Measurements from ENCODE around the gene SNX32. TPM values are rescaled to one million over a fixed set of nuclear protein-coding genes. Genes with fewer than 3 reads are reported as not detected.

SNX32 gene
- total and polyA plus RNA-seq, 2 experiments from 2014 or later = 5.9 to 13.2 TPM

- peaks cover 87% of the 10 kb centered on the region for H3K27me3 ChIP-seq
- no peaks in the 10 kb centered on the region for H3K4me1 ChIP-seq (ENCODE audit: low read depth)
- H3K27ac ChIP-seq = no peak within 1 kb of the TSS
- H3K4me3 ChIP-seq = peak within 1 kb of the TSS; percentile 35
- peak; percentile 78 to 96 for DNase-seq (ENCODE audit: low read depth in 1 of 2, low spot score in 1 of 2)
- H3K36me3 ChIP-seq = no peaks in the 10 kb centered on the region
- TF ChIP-seq, protein P1, sequence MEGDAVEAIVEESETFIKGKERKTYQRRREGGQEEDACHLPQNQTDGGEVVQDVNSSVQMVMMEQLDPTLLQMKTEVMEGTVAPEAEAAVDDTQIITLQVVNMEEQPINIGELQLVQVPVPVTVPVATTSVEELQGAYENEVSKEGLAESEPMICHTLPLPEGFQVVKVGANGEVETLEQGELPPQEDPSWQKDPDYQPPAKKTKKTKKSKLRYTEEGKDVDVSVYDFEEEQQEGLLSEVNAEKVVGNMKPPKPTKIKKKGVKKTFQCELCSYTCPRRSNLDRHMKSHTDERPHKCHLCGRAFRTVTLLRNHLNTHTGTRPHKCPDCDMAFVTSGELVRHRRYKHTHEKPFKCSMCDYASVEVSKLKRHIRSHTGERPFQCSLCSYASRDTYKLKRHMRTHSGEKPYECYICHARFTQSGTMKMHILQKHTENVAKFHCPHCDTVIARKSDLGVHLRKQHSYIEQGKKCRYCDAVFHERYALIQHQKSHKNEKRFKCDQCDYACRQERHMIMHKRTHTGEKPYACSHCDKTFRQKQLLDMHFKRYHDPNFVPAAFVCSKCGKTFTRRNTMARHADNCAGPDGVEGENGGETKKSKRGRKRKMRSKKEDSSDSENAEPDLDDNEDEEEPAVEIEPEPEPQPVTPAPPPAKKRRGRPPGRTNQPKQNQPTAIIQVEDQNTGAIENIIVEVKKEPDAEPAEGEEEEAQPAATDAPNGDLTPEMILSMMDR (IDR thresholded peaks at IDR 0.05; ENCODE audit: low read depth, low read length) = no peak
- no peaks in the 10 kb centered on the region for H3K9me3 ChIP-seq (ENCODE audit: low read depth)
Observed at GRCh38 chr11:65900125-65900898, 66.5 kb downstream of the SNX32 start, which contains the start of gene FOSL1. TSS of gene FOSL1 (minus strand) at chr11:65900388. CDS start at chr11:65900339, 49 bp downstream.

GRCh38 chr11:65900899-65901180 is 67.1 kb downstream of the SNX32 start:
- Histone ChIP-seq H3K9me3 (ENCODE audit: low read depth) (no peaks in the 10 kb centered on the region), H3K4me3 (peak overlapping the region; percentile 35), H3K4me1 (ENCODE audit: low read depth) (no peaks in the 10 kb centered on the region), H3K36me3 (no peaks in the 10 kb centered on the region), H3K27me3 (peaks cover 87% of the 10 kb centered on the region), H3K27ac (no peak overlapping the region)
- no peak for DNase-seq (ENCODE audit: low read depth in 1 of 2, low spot score in 1 of 2)
- TF ChIP-seq, protein P1 (IDR thresholded peaks at IDR 0.05; ENCODE audit: low read depth, low read length) = no peak

- peaks cover 84% of the 10 kb centered on the region for H3K27me3 ChIP-seq
- H3K27ac ChIP-seq = no peak overlapping the region
- H3K9me3 ChIP-seq (ENCODE audit: low read depth) = no peaks in the 10 kb centered on the region
- no peaks in the 10 kb centered on the region for H3K36me3 ChIP-seq
- no peaks in the 10 kb centered on the region for H3K4me1 ChIP-seq (ENCODE audit: low read depth)
- TF ChIP-seq, protein P1 (IDR thresholded peaks at IDR 0.05; ENCODE audit: low read depth, low read length) = no peak
- no peak overlapping the region for H3K4me3 ChIP-seq
- DNase-seq (ENCODE audit: low read depth in 1 of 2, low spot score in 1 of 2) = peak in 1 of 2 donors; percentile 69
Observed at GRCh38 chr11:65903068-65903481, 69.3 kb downstream of the SNX32 start.

Other genes with a start within 250 kb of the SNX32 start
- 0.25 TPM in 1 of 2 replicates, not detected in the other for gene KCNK7, start 238.2 kb upstream of the SNX32 start, total RNA-seq
- gene KCNK7, start 238.2 kb upstream of the SNX32 start, polyA plus RNA-seq = not detected in 2 replicates
- 44.8 and 63.1 TPM in 2 replicates for gene MAP3K11, start 219.7 kb upstream of the SNX32 start, total RNA-seq
- 25.9 and 31.2 TPM in 2 replicates for gene MAP3K11, start 219.7 kb upstream of the SNX32 start, polyA plus RNA-seq
- 40.9 and 42.7 TPM in 2 replicates for gene PCNX3, start 218.2 kb upstream of the SNX32 start, total RNA-seq
- gene PCNX3, start 218.2 kb upstream of the SNX32 start, polyA plus RNA-seq = 18.9 and 22.0 TPM in 2 replicates
- gene SIPA1, start 195.9 kb upstream of the SNX32 start, total RNA-seq = 17.3 and 25.9 TPM in 2 replicates
- 21.6 and 33.7 TPM in 2 replicates for gene SIPA1, start 195.9 kb upstream of the SNX32 start, polyA plus RNA-seq
- 39.8 and 51.9 TPM in 2 replicates for gene RELA, start 171.0 kb upstream of the SNX32 start, total RNA-seq
- gene RELA, start 171.0 kb upstream of the SNX32 start, polyA plus RNA-seq = 46.2 and 46.5 TPM in 2 replicates
- gene KAT5, start 121.7 kb upstream of the SNX32 start, total RNA-seq = 51.2 and 51.4 TPM in 2 replicates
- 37.7 and 63.7 TPM in 2 replicates for gene KAT5, start 121.7 kb upstream of the SNX32 start, polyA plus RNA-seq
- 83.7 and 108 TPM in 2 replicates for gene RNASEH2C, start 113.2 kb upstream of the SNX32 start, total RNA-seq
- 71.5 and 84.4 TPM in 2 replicates for gene RNASEH2C, start 113.2 kb upstream of the SNX32 start, polyA plus RNA-seq
- 18.1 and 24.3 TPM in 2 replicates for gene AP5B1, start 53.0 kb upstream of the SNX32 start, total RNA-seq
- gene AP5B1, start 53.0 kb upstream of the SNX32 start, polyA plus RNA-seq = 13.6 and 18.0 TPM in 2 replicates
- 0.15 and 0.60 TPM in 2 replicates for gene OVOL1, start 46.9 kb upstream of the SNX32 start, total RNA-seq
- gene OVOL1, start 46.9 kb upstream of the SNX32 start, polyA plus RNA-seq = 0.35 TPM in 1 of 2 replicates, not detected in the other
- 974 and 1,709 TPM in 2 replicates for gene CFL1, start 24.2 kb downstream of the SNX32 start, total RNA-seq
- 1,641 and 2,660 TPM in 2 replicates for gene CFL1, start 24.2 kb downstream of the SNX32 start, polyA plus RNA-seq
- 74.3 and 88.9 TPM in 2 replicates for gene MUS81, start 26.5 kb downstream of the SNX32 start, total RNA-seq
- gene MUS81, start 26.5 kb downstream of the SNX32 start, polyA plus RNA-seq = 80.3 and 82.7 TPM in 2 replicates
- 138 and 161 TPM in 2 replicates for gene EFEMP2, start 38.8 kb downstream of the SNX32 start, total RNA-seq
- 216 and 267 TPM in 2 replicates for gene EFEMP2, start 38.8 kb downstream of the SNX32 start, polyA plus RNA-seq
- gene CTSW, start 45.9 kb downstream of the SNX32 start, total RNA-seq = not detected in 2 replicates
- 0.60 TPM in 1 of 2 replicates, not detected in the other for gene CTSW, start 45.9 kb downstream of the SNX32 start, polyA plus RNA-seq
- 140 and 220 TPM in 2 replicates for gene FIBP, start 54.5 kb downstream of the SNX32 start, total RNA-seq
- 143 and 199 TPM in 2 replicates for gene FIBP, start 54.5 kb downstream of the SNX32 start, polyA plus RNA-seq
- gene CCDC85B, start 56.7 kb downstream of the SNX32 start, total RNA-seq = 67.3 and 80.2 TPM in 2 replicates
- 83.4 and 96.5 TPM in 2 replicates for gene CCDC85B, start 56.7 kb downstream of the SNX32 start, polyA plus RNA-seq
- gene FOSL1, start 66.4 kb downstream of the SNX32 start, total RNA-seq = 0.21 TPM in 1 of 2 replicates, not detected in the other
- 0.60 TPM in 1 of 2 replicates, not detected in the other for gene FOSL1, start 66.4 kb downstream of the SNX32 start, polyA plus RNA-seq
- gene C11orf68, start 85.1 kb downstream of the SNX32 start, total RNA-seq = 34.7 and 39.5 TPM in 2 replicates
- gene C11orf68, start 85.1 kb downstream of the SNX32 start, polyA plus RNA-seq = 73.1 and 86.5 TPM in 2 replicates
- 257 and 264 TPM in 2 replicates for gene DRAP1, start 85.5 kb downstream of the SNX32 start, total RNA-seq
- 230 and 288 TPM in 2 replicates for gene DRAP1, start 85.5 kb downstream of the SNX32 start, polyA plus RNA-seq
- 1.0 TPM in 1 of 2 replicates, not detected in the other for gene TSGA10IP, start 111.5 kb downstream of the SNX32 start, total RNA-seq
- 0.25 and 1.1 TPM in 2 replicates for gene TSGA10IP, start 111.5 kb downstream of the SNX32 start, polyA plus RNA-seq
- gene SART1, start 127.8 kb downstream of the SNX32 start, total RNA-seq = 55.7 and 74.7 TPM in 2 replicates
- 51.6 and 59.4 TPM in 2 replicates for gene SART1, start 127.8 kb downstream of the SNX32 start, polyA plus RNA-seq
- 28.6 and 36.8 TPM in 2 replicates for gene EIF1AD, start 168.2 kb downstream of the SNX32 start, total RNA-seq
- gene EIF1AD, start 168.2 kb downstream of the SNX32 start, polyA plus RNA-seq = 24.6 and 30.8 TPM in 2 replicates
- 72.2 and 77.0 TPM in 2 replicates for gene BANF1, start 168.5 kb downstream of the SNX32 start, total RNA-seq
- 441 and 496 TPM in 2 replicates for gene BANF1, start 168.5 kb downstream of the SNX32 start, polyA plus RNA-seq
- not detected in 2 replicates for gene CST6, start 178.0 kb downstream of the SNX32 start, total RNA-seq
- gene CST6, start 178.0 kb downstream of the SNX32 start, polyA plus RNA-seq = not detected in 2 replicates
- gene CATSPER1, start 192.5 kb downstream of the SNX32 start, total RNA-seq = not detected in 2 replicates
- gene CATSPER1, start 192.5 kb downstream of the SNX32 start, polyA plus RNA-seq = not detected in 2 replicates
- 25.5 and 38.6 TPM in 2 replicates for gene GAL3ST3, start 215.2 kb downstream of the SNX32 start, total RNA-seq
- 14.8 and 22.3 TPM in 2 replicates for gene GAL3ST3, start 215.2 kb downstream of the SNX32 start, polyA plus RNA-seq
- 196 and 210 TPM in 2 replicates for gene SF3B2, start 218.4 kb downstream of the SNX32 start, total RNA-seq
- gene SF3B2, start 218.4 kb downstream of the SNX32 start, polyA plus RNA-seq = 184 and 189 TPM in 2 replicates
- gene PACS1, start 236.3 kb downstream of the SNX32 start, total RNA-seq = 62.1 and 62.6 TPM in 2 replicates
- gene PACS1, start 236.3 kb downstream of the SNX32 start, polyA plus RNA-seq = 61.6 and 97.8 TPM in 2 replicates